H1 (cell line): ENCODE results near the gene ST6GALNAC3. TPM values are rescaled to one million over a fixed set of nuclear protein-coding genes. Genes with fewer than 3 reads are reported as not detected.

Experiments
- CTCF ChIA-PET: fragments of 300-600 bp; sonication (Branson Sonifier 250); formaldehyde crosslinking; loops from one replicate; lab custom pipeline; 2021; ENCODE audit not compliant: partially characterized antibody; lab: Charles Lee
- POLR2A ChIA-PET: fragments of 300-600 bp; sonication (Branson Sonifier 250); formaldehyde crosslinking; loops from one replicate; lab custom pipeline; 2021; ENCODE audit warnings: inconsistent platforms; ENCODE audit not compliant: partially characterized antibody; lab: Charles Lee
- DNase-seq, 2 experiments: peaks; one replicate each; pipeline versions ENCODE4 v3.0.0 to v3.0.0-alpha.2; 2010 to 2022; ENCODE audit warnings: low spot score in 2 of 2, low read depth in 1 of 2, mixed read lengths in 1 of 2
- FAIRE-seq: peaks from 2 replicates; lab custom pipeline; 2011; peaks lifted over from hg19 to GRCh38; lab: Jason Lieb, UNC
- H2AFZ ChIP-seq: 2 replicates; pipeline ENCODE4 v1.8.1; 2012; ENCODE audit warnings: low read length, inconsistent platforms
- H2AK5ac ChIP-seq: 2 replicates; pipeline ENCODE4 v1.6.1; 2013; ENCODE audit warnings: low read depth, low read length
- H2BK120ac ChIP-seq: replicated peaks from 2 replicates; pipeline ENCODE3; 2013; ENCODE audit warnings: low read depth, low read length, inconsistent platforms
- H2BK12ac ChIP-seq: 2 replicates; pipeline ENCODE4 v1.6.1; 2013; ENCODE audit warnings: low read depth, low read length
- H2BK15ac ChIP-seq: 2 replicates; pipeline ENCODE4 v1.6.1; 2013; ENCODE audit warnings: low read length
- H2BK20ac ChIP-seq: 2 replicates; pipeline ENCODE4 v1.6.1; 2013; ENCODE audit warnings: low read length
- H2BK5ac ChIP-seq: 2 replicates; pipeline ENCODE4 v1.6.1; 2013; ENCODE audit warnings: low read depth, low read length
- H3K14ac ChIP-seq: 2 replicates; pipeline ENCODE4 v1.6.1; 2013; ENCODE audit warnings: inconsistent platforms; ENCODE audit not compliant: insufficient read length
- H3K18ac ChIP-seq: 2 replicates; pipeline ENCODE4 v1.6.1; 2013; ENCODE audit warnings: low read length; ENCODE audit errors: extremely low read depth
- H3K23ac ChIP-seq: 2 replicates; pipeline ENCODE4 v1.6.1; 2013; ENCODE audit warnings: inconsistent platforms; ENCODE audit not compliant: insufficient read length
- H3K23me2 ChIP-seq: 2 replicates; pipeline ENCODE4 v1.6.1; 2013; ENCODE audit warnings: low read depth, low read length
- H3K27ac ChIP-seq: 2 replicates; pipeline ENCODE4 v1.6.1; 2011; ENCODE audit warnings: low read depth, low read length, inconsistent platforms
- H3K27me3 ChIP-seq, 4 experiments: replicated peaks in 1 of 4; 1 replicate in 1 of 4; 2 replicates in 3 of 4; pipeline versions ENCODE4 v1.6.1 to v1.8.1; 2011 to 2013; ENCODE audit warnings: low read length in 3 of 4, mild to moderate bottlenecking in 3 of 4, inconsistent platforms in 2 of 4, mixed read lengths in 2 of 4, moderate library complexity in 1 of 4; ENCODE audit not compliant: control insufficient read depth in 3 of 4, insufficient read depth in 3 of 4; ENCODE audit errors: extremely low read depth in 1 of 4
- H3K36me3 ChIP-seq, 4 experiments: 2 replicates each; pipeline versions ENCODE4 v1.6.1 to v1.8.1; 2011 to 2013; ENCODE audit warnings: mild to moderate bottlenecking in 4 of 4, low read length in 3 of 4, moderate library complexity in 2 of 4, control low read depth in 1 of 4, inconsistent platforms in 1 of 4; ENCODE audit not compliant: insufficient read depth in 4 of 4, control insufficient read depth in 2 of 4
- H3K4ac ChIP-seq: replicated peaks from 2 replicates; pipeline ENCODE3; 2013; ENCODE audit warnings: low read length, low read depth, mixed read lengths, inconsistent platforms; ENCODE audit not compliant: insufficient read length
- H3K4me1 ChIP-seq, 4 experiments: replicated peaks in 1 of 4; 1 replicate in 1 of 4; 2 replicates in 3 of 4; pipeline versions ENCODE4 v1.6.1 to v1.8.1; 2011 to 2013; ENCODE audit warnings: low read length in 3 of 4, inconsistent platforms in 2 of 4, mixed read lengths in 1 of 4; ENCODE audit not compliant: insufficient read depth in 4 of 4, control insufficient read depth in 3 of 4
- H3K4me2 ChIP-seq, 2 experiments: 2 replicates each; pipeline versions ENCODE4 v1.6.1 to v1.8.1; 2011 to 2013; ENCODE audit warnings: low read depth in 2 of 2, low read length in 2 of 2, control low read depth in 1 of 2, inconsistent platforms in 1 of 2, mild to moderate bottlenecking in 1 of 2; ENCODE audit not compliant: insufficient read depth in 1 of 2
- H3K4me3 ChIP-seq, 4 experiments: fragments of 200-600, 300-600 bp in 1 of 4; sonication (generic), shearing (Covaris generic), sonication (Bioruptor Twin) in 1 of 4; 2 replicates each; pipeline versions ENCODE4 v1.5.1 to v1.8.1; 2011 to 2016; ENCODE audit warnings: low read length in 4 of 4, low read depth in 3 of 4, control low read depth in 2 of 4, inconsistent platforms in 2 of 4, mild to moderate bottlenecking in 2 of 4, mixed read lengths in 1 of 4, moderate library complexity in 1 of 4; ENCODE audit not compliant: insufficient read depth in 2 of 4; ENCODE audit errors: extremely low read depth in 1 of 4
- H3K56ac ChIP-seq: replicated peaks from 2 replicates; pipeline ENCODE3; 2013; ENCODE audit warnings: low read depth, mild to moderate bottlenecking, mixed read lengths, low read length, inconsistent platforms; ENCODE audit not compliant: insufficient read length
- H3K79me1 ChIP-seq: 2 replicates; pipeline ENCODE4 v1.6.1; 2013; ENCODE audit warnings: low read depth, low read length, control low read depth
- H3K79me2 ChIP-seq, 2 experiments: 2 replicates each; pipeline versions ENCODE4 v1.6.1 to v1.8.1; 2012 to 2013; ENCODE audit warnings: low read length in 2 of 2, mild to moderate bottlenecking in 2 of 2, inconsistent platforms in 1 of 2; ENCODE audit not compliant: insufficient read depth in 2 of 2, control insufficient read depth in 1 of 2
- H3K9ac ChIP-seq, 4 experiments: replicated peaks in 1 of 4; 1 replicate in 1 of 4; 2 replicates in 3 of 4; pipeline versions ENCODE4 v1.6.1 to v1.8.1; 2011 to 2013; ENCODE audit warnings: low read depth in 3 of 4, low read length in 3 of 4, control low read depth in 2 of 4, mild to moderate bottlenecking in 2 of 4, moderate library complexity in 2 of 4, inconsistent platforms in 1 of 4; ENCODE audit errors: extremely low read depth in 1 of 4
- H3K9me3 ChIP-seq, 2 experiments: 2 replicates each; pipeline versions ENCODE4 v1.6.1 to v1.8.1; 2012 to 2013; ENCODE audit warnings: mild to moderate bottlenecking in 2 of 2, moderate library complexity in 2 of 2, control low read depth in 1 of 2, inconsistent platforms in 1 of 2, low read depth in 1 of 2, low read length in 1 of 2, mixed read lengths in 1 of 2; ENCODE audit not compliant: insufficient read depth in 2 of 2
- H4K20me1 ChIP-seq, 2 experiments: replicated peaks in 1 of 2; 2 replicates each; pipeline versions ENCODE3 to v1.8.1; 2011 to 2013; ENCODE audit warnings: inconsistent platforms in 2 of 2, low read length in 2 of 2, mild to moderate bottlenecking in 1 of 2; ENCODE audit not compliant: insufficient read depth in 2 of 2, control insufficient read depth in 1 of 2
- H4K5ac ChIP-seq: 2 replicates; pipeline ENCODE4 v1.6.1; 2013; ENCODE audit warnings: low read length, low read depth, mixed read lengths, inconsistent platforms; ENCODE audit not compliant: insufficient read length
- H4K8ac ChIP-seq: 2 replicates; pipeline ENCODE4 v1.8.0; 2013; ENCODE audit warnings: mild to moderate bottlenecking, moderate library complexity, low read length, inconsistent platforms; ENCODE audit not compliant: insufficient read depth; ENCODE audit errors: extremely low read depth
- H4K91ac ChIP-seq: replicated peaks from 2 replicates; pipeline ENCODE3; 2013; ENCODE audit warnings: low read length, mixed read lengths, inconsistent platforms; ENCODE audit not compliant: insufficient read length
- BCL11A ChIP-seq, 2 experiments: IDR thresholded peaks; one replicate each; pipeline ENCODE4 v1.6.1; 2011; ENCODE audit warnings: low read depth in 2 of 2, low read length in 2 of 2, mild to moderate bottlenecking in 2 of 2
- CEBPB ChIP-seq: IDR thresholded peaks from 2 replicates; pipeline ENCODE4 v1.6.1; 2012; ENCODE audit warnings: low read depth, low read length
- CTBP2 ChIP-seq: IDR thresholded peaks from 2 replicates; pipeline ENCODE4 v1.7.0; 2011; ENCODE audit warnings: borderline replicate concordance, mild to moderate bottlenecking, moderate library complexity, mixed read lengths, low read length; ENCODE audit not compliant: insufficient read depth, insufficient read length
- FOSL1 ChIP-seq: IDR thresholded peaks from 2 replicates; pipeline ENCODE4 v1.6.1; 2011; ENCODE audit warnings: mild to moderate bottlenecking, low read depth, low read length, moderate library complexity; ENCODE audit not compliant: insufficient read depth
- KDM1A ChIP-seq: fragments of 200-600, 300-600 bp; sonication (generic); IDR thresholded peaks from 2 replicates; pipeline ENCODE4 v1.7.1; 2016; ENCODE audit warnings: mild to moderate bottlenecking, low read length, borderline replicate concordance
- TEAD4 ChIP-seq: IDR thresholded peaks from 2 replicates; pipeline ENCODE4 v1.6.1; 2012; ENCODE audit warnings: low read depth, low read length, inconsistent platforms, mixed read lengths
- ZNF274 ChIP-seq: IDR thresholded peaks from 2 replicates; pipeline ENCODE4 v1.7.0; 2012; ENCODE audit warnings: low read length, borderline replicate concordance; ENCODE audit errors: extremely low read depth
- WGBS, 2 experiments: shearing (Covaris generic) in 1 of 2; methylation state at CpG; one replicate each; pipeline versions ENCODE4 v1.1.6 to v1.1.7; 2013 to 2015; ENCODE audit warnings: low lambda C conversion rate in 2 of 2, mixed read lengths in 2 of 2, inconsistent platforms in 1 of 2, low coverage in 1 of 2, missing lambda C conversion rate in 1 of 2; ENCODE audit not compliant: insufficient replicate concordance in 2 of 2, insufficient coverage in 1 of 2, insufficient read length in 1 of 2; ENCODE audit errors: extremely low coverage in 1 of 2, missing lambda C conversion rate in 1 of 2; 5-methylcytosine and 5-hydroxymethylcytosine counted together
- polyA plus RNA-seq, 7 experiments: library from polyadenylated mRNA; depleted of rRNA in 3 of 7; stranded (reverse) in 5 of 7; unstranded in 2 of 7; fragments of >200 nt in 5 of 7; fragments of 200-250 nt in 2 of 7; gene quantifications; 1 replicate in 5 of 7; 2 replicates in 1 of 7; 4 replicates in 1 of 7; pipeline versions ENCODE4 v1.2.1 to v1.2.3, GENCODE V29; 2011 to 2013; ENCODE audit warnings: missing spikeins in 2 of 7, mixed read lengths in 2 of 7
- total RNA-seq: library from RNA; stranded (reverse); fragmentation: NEBNext Ultra II Directional; extraction: Animal tissue kit (Norgen Biotek cat#: 25700); gene quantifications from 2 replicates; pipeline ENCODE4 v1.2.1, GENCODE V29; 2021
- TF ChIP-seq, protein P1 (sequence below), 3 experiments: IDR thresholded peaks; 1 replicate in 2 of 3; 2 replicates in 1 of 3; pipeline versions ENCODE4 v1.5.1 to v1.6.1; 2011; ENCODE audit warnings: low read length in 3 of 3, mild to moderate bottlenecking in 3 of 3, inconsistent platforms in 2 of 3, low read depth in 1 of 3, moderate library complexity in 1 of 3; ENCODE audit not compliant: insufficient read depth in 1 of 3; ENCODE audit errors: control extremely low read depth in 1 of 3
- TF ChIP-seq, protein P2 (sequence below): IDR thresholded peaks from 2 replicates; pipeline ENCODE4 v1.6.1; 2012; ENCODE audit warnings: inconsistent platforms
- TF ChIP-seq, protein P3 (sequence below): IDR thresholded peaks from 2 replicates; pipeline ENCODE4 v1.6.1; 2011; ENCODE audit warnings: low read length, improper control_type of control experiment

Gene ST6GALNAC3
- total and polyA plus RNA-seq, 2 of the 8 experiments (the other 6 are each of a cell fraction or from before 2014, with no cell fraction given): 4.9 to 19.0 TPM

DNA sequence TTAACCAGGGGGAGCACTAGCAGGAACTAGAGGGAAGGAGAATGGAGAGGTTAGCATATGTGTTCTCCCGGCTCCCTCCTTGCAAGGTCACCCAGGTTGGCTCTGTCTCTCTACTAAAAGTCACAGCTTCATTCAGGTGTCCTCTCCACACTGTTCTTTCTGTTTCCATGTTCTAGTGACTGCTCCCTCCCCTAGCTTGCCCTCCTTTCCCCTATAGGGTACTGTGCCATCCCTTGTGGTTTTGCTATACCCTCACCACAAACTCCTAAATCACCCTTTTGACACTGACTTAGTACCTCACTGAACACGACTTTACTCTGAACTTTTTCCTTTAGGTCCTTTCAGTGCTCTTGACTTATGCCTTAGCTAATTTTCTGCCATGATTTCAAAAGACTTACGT, 389.3 kb downstream of the ST6GALNAC3 start:
- Histone ChIP-seq H3K4ac (no peak overlapping the region), H3K23ac (no peak overlapping the region), H2BK20ac (no peak overlapping the region), H2AFZ (no peak overlapping the region), H3K56ac (no peak overlapping the region), H4K20me1 (no peaks in the 10 kb centered on the region), H4K5ac (no peak overlapping the region), H3K27me3 (no peaks in the 10 kb centered on the region), H4K91ac (no peak overlapping the region), H3K27ac (no peak overlapping the region), H3K9ac (no peak overlapping the region), H2BK15ac (no peak overlapping the region), H2BK12ac (no peak overlapping the region), H2AK5ac (no peak overlapping the region), H3K23me2 (no peaks in the 10 kb centered on the region), H3K4me3 (no peak overlapping the region), H3K14ac (no peak overlapping the region), H3K18ac (no peak overlapping the region), H3K4me1 (no peaks in the 10 kb centered on the region; a peak in 1 of 7 replicates), H2BK5ac (no peak overlapping the region), H3K79me1 (no peaks in the 10 kb centered on the region), H3K36me3 (no peaks in the 10 kb centered on the region), H3K4me2 (no peak overlapping the region), H2BK120ac (no peak overlapping the region), H3K9me3 (no peaks in the 10 kb centered on the region), H4K8ac (no peak overlapping the region), H3K79me2 (no peaks in the 10 kb centered on the region)
- POLR2A ChIA-PET: no interaction called here
- FAIRE-seq (no peak), DNase-seq (no peak)
- CTCF ChIA-PET: no interaction called here
- 84% methylated on average over 3 of the region's 3 CpGs; no CpG with 5 or more reads in 1 of the 2 experiments for WGBS, 2 experiments
- TF ChIP-seq BCL11A (IDR thresholded peaks at IDR 0.05; ENCODE audit: low read depth in 2 of 2, low read length in 2 of 2): no peak
- TF ChIP-seq TEAD4: no peak
- TF ChIP-seq, protein P1, sequence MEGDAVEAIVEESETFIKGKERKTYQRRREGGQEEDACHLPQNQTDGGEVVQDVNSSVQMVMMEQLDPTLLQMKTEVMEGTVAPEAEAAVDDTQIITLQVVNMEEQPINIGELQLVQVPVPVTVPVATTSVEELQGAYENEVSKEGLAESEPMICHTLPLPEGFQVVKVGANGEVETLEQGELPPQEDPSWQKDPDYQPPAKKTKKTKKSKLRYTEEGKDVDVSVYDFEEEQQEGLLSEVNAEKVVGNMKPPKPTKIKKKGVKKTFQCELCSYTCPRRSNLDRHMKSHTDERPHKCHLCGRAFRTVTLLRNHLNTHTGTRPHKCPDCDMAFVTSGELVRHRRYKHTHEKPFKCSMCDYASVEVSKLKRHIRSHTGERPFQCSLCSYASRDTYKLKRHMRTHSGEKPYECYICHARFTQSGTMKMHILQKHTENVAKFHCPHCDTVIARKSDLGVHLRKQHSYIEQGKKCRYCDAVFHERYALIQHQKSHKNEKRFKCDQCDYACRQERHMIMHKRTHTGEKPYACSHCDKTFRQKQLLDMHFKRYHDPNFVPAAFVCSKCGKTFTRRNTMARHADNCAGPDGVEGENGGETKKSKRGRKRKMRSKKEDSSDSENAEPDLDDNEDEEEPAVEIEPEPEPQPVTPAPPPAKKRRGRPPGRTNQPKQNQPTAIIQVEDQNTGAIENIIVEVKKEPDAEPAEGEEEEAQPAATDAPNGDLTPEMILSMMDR (IDR thresholded peaks at IDR 0.05; ENCODE audit: control extremely low read depth in 1 of 3, insufficient read depth in 1 of 3, low read depth in 1 of 3, low read length in 3 of 3): no peak
- no peak for TF ChIP-seq FOSL1
- no peak for TF ChIP-seq KDM1A
- TF ChIP-seq, protein P2, sequence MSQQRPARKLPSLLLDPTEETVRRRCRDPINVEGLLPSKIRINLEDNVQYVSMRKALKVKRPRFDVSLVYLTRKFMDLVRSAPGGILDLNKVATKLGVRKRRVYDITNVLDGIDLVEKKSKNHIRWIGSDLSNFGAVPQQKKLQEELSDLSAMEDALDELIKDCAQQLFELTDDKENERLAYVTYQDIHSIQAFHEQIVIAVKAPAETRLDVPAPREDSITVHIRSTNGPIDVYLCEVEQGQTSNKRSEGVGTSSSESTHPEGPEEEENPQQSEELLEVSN: no peak
- no peak for TF ChIP-seq CTBP2
- TF ChIP-seq ZNF274: no peak
- TF ChIP-seq, protein P3, sequence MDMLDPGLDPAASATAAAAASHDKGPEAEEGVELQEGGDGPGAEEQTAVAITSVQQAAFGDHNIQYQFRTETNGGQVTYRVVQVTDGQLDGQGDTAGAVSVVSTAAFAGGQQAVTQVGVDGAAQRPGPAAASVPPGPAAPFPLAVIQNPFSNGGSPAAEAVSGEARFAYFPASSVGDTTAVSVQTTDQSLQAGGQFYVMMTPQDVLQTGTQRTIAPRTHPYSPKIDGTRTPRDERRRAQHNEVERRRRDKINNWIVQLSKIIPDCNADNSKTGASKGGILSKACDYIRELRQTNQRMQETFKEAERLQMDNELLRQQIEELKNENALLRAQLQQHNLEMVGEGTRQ: no peak
- TF ChIP-seq CEBPB: no peak
